Raji (cell line): Measurements from ENCODE around the gene OXGR1.

Experiments used
- POLR2A ChIP-seq: IDR thresholded peaks from 2 replicates; pipeline ENCODE4 v1.6.1; 2011; ENCODE audit warnings: low read depth, low read length, control low read depth; ENCODE audit not compliant: insufficient read depth

OXGR1 gene

DNA sequence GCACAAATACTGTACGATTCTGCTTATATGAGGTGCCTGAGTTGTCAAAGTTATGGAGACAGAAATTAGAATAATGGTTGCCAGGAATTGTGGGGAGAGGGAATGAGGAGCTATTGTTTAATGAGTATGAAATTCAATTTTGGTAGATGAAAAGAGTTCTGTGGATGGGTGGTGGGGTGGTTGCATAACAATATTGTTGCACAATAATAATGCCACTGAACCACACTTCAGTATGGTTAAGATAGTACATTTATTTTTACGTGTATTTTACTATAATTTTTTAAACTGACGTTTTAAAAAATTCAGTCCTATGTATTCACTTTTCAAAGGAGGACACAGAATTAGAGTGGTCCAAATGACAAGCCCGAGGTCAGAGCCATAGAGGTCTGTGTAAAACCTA is 1.8 kb upstream of the OXGR1 start:
- no peak for TF ChIP-seq POLR2A

DNA sequence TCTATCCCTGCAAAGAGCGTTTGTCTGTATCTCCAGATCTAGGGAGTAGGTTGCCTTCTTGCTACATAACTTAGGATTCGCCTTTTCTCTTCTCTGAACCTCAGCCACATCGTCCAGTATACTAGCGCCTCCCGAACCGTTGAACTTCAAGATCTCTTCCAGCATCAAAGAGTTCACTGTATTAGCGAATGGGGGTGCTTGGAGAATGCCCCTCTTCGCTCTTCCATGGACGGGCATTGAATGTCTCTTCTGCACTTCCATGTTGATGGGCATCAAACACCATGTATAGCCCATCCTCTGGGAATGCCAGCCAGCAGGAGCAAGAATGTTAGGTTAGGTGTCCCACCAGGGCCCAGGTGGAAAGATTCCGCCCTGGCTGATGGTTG is 575 bp upstream of the OXGR1 start:
- no peak for TF ChIP-seq POLR2A

DNA sequence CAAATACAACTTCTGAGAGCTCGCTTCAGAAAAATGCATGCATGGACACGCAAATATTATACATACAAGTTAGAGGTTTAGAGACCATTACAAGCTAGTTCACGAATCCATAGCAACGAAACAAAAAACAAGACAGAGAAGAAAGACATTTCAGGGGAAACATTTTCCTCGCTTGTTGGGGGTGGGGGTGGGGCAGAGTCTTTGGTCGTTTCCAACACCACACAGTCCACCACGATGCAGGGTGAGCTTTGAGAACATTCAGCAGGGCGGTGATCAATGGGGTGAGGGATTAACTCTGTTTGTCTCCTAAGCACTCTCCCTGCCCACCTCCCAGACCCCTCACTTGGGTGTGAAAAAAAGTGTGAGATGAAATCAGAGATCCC is 651 bp downstream of the OXGR1 start:
- no peak for TF ChIP-seq POLR2A

DNA sequence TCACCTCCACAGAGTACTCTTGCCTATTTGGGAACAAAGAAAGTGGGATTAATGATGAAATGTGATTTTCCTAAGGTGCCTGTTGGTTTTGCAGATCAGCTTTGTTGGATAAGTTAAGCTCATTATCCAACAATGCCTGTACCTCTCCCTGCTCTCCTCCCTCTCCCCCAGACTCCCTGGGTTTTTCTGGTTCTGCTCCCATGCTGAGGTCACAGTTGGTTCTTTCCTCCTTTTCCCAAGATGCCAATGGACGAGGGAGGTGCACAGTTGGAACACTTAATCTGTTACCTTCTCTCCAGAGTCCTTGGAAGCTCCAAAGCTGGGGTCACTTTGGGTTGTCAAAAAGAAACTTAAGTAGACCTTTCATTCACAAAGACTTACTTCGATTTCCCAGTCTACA is 1.6 kb downstream of the OXGR1 start:
- no peak for TF ChIP-seq POLR2A

DNA sequence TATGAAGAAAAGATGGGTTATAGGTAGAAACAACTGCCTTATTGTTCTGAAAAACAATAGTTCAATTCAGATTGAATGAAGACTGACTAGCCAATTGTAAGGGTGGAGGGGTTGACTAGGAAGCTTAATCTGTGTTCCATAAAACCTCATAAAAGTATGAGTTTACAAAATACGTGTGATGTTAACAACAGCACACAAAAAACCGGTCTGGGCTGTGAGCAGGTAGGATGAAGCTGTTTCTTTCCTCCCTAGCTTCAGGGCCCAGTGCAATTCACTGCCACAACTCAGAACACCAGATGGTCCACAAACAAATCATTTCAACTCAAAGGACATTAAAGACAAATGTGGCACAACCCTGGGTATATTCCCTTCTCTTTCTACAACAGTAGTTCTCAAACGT is 3.2 kb downstream of the OXGR1 start:
- no peak for TF ChIP-seq POLR2A

DNA sequence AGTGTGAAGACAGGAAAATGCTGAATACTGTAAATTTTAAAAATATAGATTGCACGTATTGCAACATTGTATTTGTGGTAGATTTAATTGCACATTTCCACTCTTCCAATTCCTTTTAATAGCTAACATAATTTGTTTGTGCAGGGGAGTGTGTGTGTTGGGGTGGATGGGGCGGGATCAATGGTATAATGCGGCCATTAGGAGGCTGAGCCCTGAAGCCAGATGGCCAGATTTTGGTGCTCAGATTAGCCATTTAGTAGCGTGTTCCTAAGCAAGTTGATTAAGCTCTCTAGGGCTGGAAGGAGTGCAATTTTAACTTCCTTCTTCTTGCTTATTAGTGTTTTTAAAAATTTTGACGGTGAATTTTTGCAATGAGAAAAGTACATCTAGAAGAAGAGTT is 5.8 kb downstream of the OXGR1 start:
- TF ChIP-seq POLR2A: no peak

DNA sequence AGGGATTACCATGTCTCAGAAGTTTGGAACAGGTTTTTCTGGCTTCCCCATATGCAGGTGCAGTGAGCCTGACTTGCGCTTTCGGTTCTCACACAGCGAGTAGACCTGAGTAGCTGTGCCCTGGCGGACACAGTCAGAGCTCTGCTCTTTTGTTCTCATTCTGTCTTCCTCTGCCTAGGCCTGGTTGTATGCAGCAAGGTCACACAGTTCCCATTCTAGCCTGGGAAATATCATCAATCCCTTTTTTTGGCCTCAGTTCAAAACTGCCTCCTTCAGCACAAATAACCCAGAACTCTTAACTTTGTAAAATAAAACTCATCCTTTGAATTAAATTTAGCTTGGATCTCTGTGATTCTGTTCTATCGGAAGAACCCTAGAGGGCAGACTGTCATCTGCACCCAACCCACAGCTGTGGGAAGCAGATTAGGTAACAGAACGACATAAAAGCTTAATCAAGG is 10.2 kb downstream of the OXGR1 start:
- no peak for TF ChIP-seq POLR2A

DNA sequence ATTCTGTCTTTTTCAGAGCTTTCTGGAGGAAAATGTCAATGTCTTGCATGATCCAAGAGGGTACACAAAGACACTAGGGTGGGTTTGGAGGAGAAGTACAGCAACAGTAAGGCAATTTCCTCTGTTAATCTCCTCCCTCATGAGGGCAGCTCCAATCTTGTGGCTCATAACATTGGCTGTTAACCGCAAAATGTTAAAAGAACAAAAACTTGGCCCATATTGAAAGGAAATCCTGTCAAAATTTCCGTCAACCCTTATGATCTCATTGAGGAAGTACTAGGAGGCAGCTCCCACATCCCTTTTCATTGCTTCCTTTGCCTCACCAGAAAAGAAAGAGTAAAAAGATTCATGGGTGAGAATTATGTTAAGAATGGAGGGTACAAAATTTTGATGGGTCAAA is 11.6 kb downstream of the OXGR1 start:
- TF ChIP-seq POLR2A: no peak

DNA sequence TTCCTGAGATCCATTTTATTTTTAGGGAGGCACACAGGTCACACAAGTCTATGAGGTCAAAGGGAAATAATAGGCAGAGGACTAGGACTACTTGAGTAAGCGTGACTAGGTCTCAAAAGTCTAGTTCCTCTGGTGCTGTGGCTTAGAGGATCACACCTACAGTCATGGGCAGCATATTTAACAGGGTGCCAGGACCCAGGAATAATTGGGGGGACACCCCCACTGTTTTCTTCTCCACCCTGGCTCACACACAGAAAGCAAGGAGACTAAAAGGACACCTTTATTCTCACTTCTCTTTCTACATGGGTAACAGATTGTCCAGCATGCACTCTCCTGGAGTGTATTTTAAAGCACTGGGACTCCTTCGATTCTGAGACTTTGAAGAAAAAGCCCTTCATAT is 26.2 kb downstream of the OXGR1 start:
- no peak for TF ChIP-seq POLR2A

DNA sequence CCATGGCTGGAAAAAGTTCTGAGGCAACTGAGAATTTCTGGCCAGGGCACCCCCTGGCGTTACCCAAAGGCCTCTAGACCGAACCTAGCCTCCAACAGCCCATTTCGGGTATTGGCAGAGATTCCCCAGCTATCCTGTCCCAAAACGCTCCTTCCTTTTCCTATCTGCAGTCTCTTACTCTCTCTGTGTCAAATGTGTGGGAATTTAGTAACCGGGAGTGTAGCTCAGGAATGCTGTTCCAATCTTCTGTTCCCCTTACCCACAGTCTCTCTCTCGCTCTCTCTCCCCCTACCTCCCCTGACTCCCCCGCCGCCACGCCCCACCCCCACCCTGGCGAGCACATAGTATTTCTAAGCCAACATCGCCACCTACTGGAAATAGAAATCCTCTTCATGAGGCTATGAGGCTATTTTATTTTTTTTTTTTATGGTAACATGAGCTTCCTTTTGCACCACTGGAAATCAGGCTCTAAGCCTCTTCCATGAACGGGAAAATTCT is 27.0 kb downstream of the OXGR1 start:
- TF ChIP-seq POLR2A: no peak

DNA sequence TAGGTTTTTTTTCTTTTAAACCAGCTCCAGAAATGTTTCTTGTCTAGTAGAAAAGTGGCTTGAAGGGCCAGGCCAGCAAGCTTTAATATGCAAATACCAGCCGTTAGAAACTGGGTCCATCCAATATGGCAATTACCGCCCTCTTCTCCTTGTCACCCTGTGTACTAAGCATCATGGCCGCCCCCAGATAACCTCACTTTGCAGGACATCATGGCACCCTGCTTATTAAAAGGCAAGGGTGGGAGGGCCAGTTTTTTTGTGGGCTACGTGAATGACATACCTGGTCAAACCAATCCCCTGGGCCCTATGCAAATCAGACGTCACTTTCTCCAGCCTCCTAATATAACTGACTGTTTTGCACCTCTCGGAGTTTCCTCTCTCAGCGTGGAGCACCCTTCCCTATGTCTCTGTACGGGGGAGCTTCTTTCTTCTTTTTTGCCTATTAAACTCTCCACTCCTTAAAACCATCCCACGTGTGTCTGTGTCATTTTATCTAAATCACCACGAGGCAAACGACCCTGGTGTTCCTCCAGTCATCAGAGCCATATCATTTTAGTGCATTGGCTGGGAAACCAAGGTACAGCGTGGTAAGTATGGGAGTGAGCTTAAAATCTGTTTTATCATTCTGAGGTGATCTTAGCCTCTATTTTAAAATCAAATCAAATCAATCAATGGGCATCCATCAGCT is 27.7 kb downstream of the OXGR1 start:
- no peak for TF ChIP-seq POLR2A

DNA sequence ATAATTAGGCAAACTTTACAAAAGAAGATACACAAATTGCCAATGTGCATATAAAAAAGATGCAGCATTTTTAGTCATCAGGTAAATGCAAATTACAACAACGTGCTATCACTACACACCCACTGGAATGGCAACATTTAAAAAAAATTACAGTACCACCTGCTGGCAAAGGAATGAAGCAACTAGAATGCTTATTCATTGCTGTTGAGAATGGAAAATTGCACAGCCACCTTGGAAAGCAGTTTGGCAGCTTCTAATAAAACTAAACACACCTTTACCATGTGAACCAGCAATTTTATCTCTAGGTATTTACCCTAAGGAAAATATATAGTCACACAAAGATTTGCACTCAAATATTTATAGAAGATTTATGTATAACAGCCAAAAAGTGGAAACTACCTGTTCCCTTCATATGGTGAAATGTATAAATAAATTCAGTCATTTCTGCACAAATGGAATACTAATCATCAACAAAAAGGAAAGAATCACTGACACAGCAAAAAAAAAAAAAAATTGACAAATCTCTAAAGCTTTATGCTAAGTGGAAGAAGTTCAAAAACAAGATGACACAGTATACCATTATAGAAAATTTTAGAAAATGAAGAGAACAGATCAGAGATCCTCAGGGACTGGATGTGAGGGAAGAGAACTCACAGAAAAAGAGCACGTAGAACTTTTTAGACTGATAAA is 30.3 kb downstream of the OXGR1 start:
- no peak for TF ChIP-seq POLR2A

DNA sequence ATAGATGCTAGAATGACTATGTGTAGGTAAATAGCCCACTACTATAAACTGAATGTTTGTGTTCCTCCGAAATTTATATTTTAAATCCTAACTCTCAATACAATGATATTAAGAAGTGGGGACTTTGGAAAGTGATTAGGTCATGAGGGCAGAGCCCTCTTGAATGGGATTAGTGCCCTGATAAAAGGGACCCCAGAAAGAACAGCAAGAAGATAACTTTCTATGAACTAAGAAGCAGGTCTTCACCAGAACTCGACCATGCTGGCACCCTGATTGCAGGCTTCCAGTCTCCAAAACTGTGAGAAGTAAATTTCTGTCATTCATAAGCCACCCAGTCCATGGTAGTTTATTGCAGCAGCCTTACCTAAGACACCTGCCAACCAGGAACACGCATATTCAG is 33.9 kb downstream of the OXGR1 start:
- TF ChIP-seq POLR2A: no peak

DNA sequence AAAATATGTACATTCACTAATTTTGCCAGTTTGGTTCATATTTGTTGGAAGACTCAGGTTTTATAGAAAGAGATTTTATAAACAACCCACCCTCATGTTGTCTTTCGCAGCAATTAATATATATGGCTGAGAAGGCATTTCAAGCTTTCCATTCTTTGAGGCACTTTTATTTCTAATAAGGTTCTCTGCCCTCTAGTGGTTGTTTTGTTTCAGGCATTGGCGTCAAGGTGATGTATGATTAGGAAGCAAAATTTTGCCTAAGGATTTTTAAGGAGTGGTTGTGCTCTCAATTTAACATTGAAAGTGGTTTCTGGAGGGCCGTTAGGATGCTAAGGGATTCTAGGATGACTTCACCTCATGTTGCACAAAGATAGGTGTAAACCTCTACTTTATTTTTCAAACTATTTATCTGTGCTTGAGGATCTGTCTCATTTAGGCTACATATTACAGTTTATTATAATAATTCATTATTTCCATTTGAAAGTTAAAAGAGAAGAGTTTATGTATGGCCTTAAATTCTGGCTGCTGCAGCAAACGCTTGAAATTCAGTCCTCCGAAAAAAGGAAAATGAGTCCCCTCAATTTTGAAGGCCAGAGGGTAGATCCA is 35.9 kb downstream of the OXGR1 start:
- TF ChIP-seq POLR2A: no peak

DNA sequence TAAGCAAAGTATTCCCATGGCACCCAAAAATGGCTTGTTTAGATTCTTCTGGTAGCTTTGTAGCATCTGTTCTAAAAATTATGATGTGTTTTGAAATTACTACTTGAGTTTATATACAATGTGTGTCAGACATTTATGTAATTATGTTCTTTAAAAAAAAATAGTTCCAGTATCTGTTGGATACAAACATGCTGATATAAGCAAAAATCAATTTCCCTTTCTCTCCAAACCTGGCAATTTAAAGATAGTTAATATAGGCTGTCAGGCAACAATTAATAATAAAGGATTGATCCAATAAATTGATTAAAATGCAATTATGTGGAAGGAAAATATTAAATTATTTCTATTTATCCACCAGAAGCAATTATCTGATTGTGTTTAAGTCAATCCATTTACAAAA is 41.7 kb downstream of the OXGR1 start:
- no peak for TF ChIP-seq POLR2A

DNA sequence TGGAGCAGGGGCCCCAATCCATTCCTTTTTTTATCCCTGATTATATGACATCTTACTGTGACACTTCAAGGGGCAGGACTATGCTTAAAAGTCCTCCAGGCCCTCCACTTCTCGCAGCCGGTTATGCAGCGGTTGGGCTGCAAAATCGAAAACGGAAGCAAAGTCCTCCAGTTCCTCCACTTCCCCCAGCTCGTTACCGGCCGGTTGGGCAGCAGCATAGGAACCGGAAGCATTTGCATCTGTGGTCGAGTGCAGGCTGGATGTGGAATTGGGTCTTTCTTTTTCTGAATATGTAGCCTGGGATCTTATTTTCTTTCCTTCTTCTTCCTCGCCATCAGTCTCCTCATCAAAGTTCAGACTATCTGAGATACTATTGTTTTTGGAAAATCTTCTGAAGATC is 46.1 kb downstream of the OXGR1 start:
- no peak for TF ChIP-seq POLR2A
